Gastrocnemius medialis (tissue), 4 donors: Measurements from ENCODE around the gene CD52.

ENCODE experiments used
- POLR2A ChIP-seq, 2 donors: fragments of 450-650 bp; IDR thresholded peaks; one replicate each; pipeline ENCODE4 v1.6.1; 2017; ENCODE audit warnings: antibody characterized with exemption in 2 of 2, mild to moderate bottlenecking in 2 of 2, moderate library complexity in 2 of 2
- TF ChIP-seq, protein P1 (sequence below), 5 experiments: fragments of 450-650 bp in 3 of 5; fragments of 200-600 bp in 2 of 5; sonication (generic) in 2 of 5; IDR thresholded peaks in 4 of 5; conservative IDR thresholded peaks in 1 of 5; 1 replicate in 4 of 5; 2 replicates in 1 of 5; pipeline ENCODE4 v1.5.1; 2016 to 2019; ENCODE audit warnings: antibody characterized with exemption in 5 of 5, mild to moderate bottlenecking in 3 of 5, moderate library complexity in 3 of 5

DNA sequence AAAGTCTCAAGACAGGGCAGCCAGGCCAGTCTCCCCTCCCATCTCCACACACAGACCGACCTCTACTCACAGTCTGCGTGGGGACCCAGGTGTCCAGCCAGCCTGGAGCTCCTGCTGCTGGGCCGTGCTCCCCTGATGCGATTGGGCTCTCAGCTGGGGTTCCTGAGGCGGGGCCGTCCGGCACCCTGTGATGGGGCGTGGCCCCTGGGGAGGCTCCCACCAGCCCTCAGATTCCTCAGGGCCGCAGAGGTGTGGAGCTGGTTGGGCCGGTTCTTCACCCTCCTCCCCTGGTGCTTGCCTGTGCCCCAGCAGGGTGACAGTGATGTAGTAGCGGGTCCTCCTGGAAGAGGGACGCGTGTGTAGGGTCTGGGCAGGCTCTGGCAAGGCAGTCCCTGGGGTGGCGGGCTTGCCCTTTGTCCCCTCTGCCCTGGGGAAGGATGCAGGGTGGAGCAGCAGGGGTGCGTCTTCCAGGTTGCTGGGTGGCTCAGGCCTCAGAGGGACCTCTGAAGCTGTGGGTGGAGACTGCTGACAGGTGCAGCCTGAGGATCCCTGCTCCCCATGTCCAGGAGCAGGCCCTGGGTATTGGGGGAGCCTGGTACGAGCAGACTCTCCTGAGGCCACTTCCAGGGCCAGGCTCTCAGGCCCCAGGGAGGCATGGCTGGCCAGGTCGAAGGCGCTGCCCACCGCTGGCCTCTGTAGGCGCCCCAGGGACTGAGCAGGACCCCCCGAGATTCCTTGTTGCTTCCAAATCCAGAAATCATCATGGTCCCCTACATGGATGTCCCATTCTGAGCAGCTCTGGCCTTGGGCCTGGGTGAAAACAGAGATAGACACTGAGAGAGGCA lies 36.4 kb downstream of the CD52 start, which contains the start of gene CRYBG2:
- no peak for TF ChIP-seq POLR2A (IDR thresholded peaks at IDR 0.05)
- TF ChIP-seq, protein P1, sequence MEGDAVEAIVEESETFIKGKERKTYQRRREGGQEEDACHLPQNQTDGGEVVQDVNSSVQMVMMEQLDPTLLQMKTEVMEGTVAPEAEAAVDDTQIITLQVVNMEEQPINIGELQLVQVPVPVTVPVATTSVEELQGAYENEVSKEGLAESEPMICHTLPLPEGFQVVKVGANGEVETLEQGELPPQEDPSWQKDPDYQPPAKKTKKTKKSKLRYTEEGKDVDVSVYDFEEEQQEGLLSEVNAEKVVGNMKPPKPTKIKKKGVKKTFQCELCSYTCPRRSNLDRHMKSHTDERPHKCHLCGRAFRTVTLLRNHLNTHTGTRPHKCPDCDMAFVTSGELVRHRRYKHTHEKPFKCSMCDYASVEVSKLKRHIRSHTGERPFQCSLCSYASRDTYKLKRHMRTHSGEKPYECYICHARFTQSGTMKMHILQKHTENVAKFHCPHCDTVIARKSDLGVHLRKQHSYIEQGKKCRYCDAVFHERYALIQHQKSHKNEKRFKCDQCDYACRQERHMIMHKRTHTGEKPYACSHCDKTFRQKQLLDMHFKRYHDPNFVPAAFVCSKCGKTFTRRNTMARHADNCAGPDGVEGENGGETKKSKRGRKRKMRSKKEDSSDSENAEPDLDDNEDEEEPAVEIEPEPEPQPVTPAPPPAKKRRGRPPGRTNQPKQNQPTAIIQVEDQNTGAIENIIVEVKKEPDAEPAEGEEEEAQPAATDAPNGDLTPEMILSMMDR (IDR thresholded peaks at IDR 0.05 in 4 of 5, conservative IDR thresholded peaks at IDR 0.05 in 1 of 5), result no peak
